ENCODE results near the gene SLITRK3.

Gene SLITRK3

DNA sequence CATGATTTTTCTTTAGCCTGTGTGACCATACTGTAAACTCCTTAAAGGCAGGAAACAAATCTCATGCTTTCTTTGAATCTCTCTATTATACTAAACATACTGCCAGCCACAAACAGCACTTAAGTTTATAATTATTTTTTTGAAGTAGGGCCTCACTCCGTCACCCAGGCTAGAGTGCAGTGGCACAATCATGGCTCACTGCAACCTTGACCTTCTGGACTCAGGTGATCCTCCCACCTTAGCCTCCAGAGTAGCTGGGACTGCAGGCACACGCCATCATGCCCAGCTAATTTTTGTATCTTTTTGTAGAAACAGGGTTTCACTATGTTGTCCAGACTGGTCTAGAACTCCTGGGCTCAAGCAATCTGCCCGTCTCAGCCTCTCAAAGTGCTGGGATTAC lies 14.5 kb upstream of the SLITRK3 start:
- TF ChIP-seq, protein P1, sequence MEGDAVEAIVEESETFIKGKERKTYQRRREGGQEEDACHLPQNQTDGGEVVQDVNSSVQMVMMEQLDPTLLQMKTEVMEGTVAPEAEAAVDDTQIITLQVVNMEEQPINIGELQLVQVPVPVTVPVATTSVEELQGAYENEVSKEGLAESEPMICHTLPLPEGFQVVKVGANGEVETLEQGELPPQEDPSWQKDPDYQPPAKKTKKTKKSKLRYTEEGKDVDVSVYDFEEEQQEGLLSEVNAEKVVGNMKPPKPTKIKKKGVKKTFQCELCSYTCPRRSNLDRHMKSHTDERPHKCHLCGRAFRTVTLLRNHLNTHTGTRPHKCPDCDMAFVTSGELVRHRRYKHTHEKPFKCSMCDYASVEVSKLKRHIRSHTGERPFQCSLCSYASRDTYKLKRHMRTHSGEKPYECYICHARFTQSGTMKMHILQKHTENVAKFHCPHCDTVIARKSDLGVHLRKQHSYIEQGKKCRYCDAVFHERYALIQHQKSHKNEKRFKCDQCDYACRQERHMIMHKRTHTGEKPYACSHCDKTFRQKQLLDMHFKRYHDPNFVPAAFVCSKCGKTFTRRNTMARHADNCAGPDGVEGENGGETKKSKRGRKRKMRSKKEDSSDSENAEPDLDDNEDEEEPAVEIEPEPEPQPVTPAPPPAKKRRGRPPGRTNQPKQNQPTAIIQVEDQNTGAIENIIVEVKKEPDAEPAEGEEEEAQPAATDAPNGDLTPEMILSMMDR (IDR thresholded peaks at IDR 0.05; ENCODE audit: low read depth, low read length) = no peak
- H3K4me3 ChIP-seq (ENCODE audit: low read depth, low read length) = no peak overlapping the region

DNA sequence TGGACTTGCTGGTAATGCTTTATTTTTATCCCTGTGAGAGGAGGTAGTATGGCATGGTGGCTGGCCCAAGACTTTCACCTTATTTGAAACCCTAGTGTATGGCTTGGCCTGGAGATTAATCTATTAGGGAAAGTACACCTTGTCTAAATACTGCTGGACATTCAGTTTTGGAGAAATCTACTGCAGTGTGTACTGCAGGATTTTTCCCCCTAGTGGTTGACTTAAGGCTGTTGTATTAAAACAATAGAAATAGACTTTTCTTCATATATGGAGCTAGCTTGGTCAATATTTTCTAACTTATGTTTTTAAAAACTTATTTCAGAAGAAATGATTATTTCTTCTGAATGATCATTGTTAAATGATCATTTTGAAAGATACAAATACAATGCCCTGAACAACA lies 13.9 kb upstream of the SLITRK3 start:
- TF ChIP-seq, protein P1 (IDR thresholded peaks at IDR 0.05; ENCODE audit: low read depth, low read length) = no peak

DNA sequence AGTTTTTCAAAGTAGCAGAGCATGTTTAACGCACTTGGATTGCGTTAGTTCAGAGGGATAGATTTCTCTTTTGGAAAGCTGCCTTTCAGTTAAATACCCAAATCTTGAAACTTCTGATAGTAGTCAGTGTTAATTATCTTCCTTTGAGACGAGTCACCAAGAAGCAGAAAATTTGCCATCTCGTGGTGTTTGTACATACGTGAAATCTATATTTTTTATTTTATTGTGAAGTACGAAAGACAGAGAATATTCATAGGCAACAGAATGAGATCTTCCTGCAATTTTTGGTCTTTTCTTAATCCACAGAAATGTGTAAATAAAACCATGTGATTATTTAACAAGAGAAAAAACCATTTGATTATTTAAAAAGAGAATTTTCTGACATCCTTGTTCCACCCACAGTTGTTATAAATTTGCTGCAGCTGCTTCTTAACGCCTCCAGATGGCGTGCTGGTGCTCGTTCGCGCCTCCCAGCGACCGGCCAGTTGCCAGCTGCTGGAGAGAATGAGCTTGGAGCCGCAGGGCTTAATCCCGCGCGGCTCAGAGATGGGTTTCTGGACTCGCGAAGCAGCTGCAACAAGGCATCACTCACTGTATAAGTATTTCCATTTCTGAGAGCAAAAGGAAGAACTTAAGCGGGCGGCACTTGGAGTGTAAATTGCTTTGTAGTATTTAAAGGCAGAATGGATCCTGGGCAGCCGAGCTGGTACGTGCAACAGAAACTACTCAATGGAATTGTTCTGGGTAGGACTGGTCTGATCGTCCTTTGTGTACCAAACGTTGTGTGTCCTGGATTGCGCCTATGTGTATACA lies 10.5 kb upstream of the SLITRK3 start:
- TF ChIP-seq, protein P1 (IDR thresholded peaks at IDR 0.05; ENCODE audit: low read depth, low read length) = peak; percentile 65
- H3K4me3 ChIP-seq (ENCODE audit: low read depth, low read length) = peak overlapping the region; percentile 24; the same call in 1 of the 2 replicates

More for the DNA sequence above, 13.9 kb upstream of the SLITRK3 start:
- H3K4me3 ChIP-seq (ENCODE audit: low read depth, low read length) = no peak overlapping the region

DNA sequence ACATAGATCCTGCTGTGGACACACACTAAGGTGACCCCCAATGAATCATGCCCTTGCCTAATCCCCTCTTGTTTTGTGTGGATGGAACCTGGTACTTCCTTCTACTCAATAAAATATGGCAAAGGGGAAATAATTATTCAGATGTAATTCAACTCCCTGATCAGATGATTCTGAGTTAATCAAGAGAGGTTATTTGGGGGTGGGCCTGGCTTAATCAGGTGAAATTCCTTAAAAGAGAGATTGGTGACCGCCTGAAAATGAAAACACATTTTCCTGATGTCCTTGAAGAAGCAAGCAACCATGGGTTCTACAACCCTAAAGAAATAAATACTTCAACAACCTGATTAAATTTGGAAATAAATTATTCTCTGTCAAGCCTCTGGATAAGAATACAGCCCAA lies 8.3 kb upstream of the SLITRK3 start:
- TF ChIP-seq, protein P1 (IDR thresholded peaks at IDR 0.05; ENCODE audit: low read depth, low read length) = no peak
- H3K4me3 ChIP-seq (ENCODE audit: low read depth, low read length) = no peak overlapping the region

DNA sequence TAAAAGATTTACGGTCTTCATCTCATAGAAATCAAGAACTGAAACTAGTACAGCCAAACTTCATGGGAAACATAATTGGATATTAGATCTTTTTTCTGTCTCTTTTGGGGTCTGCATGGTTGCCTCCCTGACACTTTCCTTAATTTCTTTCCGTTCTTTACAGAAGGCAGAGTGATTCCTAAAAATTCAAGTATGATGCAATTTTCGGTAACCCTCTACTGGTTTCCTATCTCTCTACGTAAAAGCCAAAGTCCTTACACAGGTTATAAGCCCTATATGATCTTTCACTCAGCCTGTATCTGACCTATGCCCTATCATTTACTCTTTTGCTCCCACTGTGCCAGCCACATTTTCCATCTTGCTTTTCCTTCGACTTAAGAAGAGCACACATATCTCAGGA lies 6.8 kb upstream of the SLITRK3 start:
- no peak overlapping the region for H3K4me3 ChIP-seq (ENCODE audit: low read depth, low read length)
- TF ChIP-seq, protein P1 (IDR thresholded peaks at IDR 0.05; ENCODE audit: low read depth, low read length) = no peak

DNA sequence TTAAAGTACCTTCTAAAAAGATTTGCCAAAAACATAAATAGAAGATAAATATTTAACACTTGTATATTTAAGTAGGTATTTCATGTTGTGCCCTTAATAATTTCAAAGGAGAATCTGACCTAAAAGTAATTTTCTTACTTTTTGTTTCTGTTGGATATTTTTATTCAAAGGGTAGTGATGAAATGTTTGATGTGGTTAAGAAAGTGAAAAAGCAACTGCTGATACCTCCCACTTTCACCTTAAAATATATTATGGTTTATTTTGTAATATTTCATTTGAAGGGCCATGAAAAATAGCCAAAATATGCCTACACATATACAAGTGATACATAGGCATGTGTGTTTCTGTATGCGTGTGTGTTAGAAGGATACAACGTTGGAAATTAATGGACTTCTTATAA lies 5.8 kb upstream of the SLITRK3 start:
- TF ChIP-seq, protein P1 (IDR thresholded peaks at IDR 0.05; ENCODE audit: low read depth, low read length) = no peak
- no peak overlapping the region for H3K4me3 ChIP-seq (ENCODE audit: low read depth, low read length)

DNA sequence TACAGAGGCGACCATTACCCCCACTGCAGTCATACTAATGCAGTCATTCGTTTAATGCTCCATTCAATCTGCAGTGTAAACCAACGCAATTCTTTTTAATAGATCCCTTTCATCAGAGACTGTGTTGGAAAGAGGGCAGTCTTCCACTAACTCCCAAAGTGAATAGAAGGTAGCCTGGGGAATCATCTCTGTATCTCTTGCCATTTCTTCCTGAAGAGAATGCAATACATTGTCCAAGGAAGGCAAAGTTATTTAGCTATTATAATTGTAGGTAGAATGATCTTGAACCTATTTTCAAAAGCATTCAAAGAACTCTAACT lies 1.3 kb upstream of the SLITRK3 start:
- TF ChIP-seq, protein P1 (IDR thresholded peaks at IDR 0.05; ENCODE audit: low read depth, low read length) = no peak
- H3K4me3 ChIP-seq (ENCODE audit: low read depth, low read length) = no peak overlapping the region

Measured in WI38 (cell line).